ENCODE measurements around the gene DARS2.

Gene DARS2

DNA sequence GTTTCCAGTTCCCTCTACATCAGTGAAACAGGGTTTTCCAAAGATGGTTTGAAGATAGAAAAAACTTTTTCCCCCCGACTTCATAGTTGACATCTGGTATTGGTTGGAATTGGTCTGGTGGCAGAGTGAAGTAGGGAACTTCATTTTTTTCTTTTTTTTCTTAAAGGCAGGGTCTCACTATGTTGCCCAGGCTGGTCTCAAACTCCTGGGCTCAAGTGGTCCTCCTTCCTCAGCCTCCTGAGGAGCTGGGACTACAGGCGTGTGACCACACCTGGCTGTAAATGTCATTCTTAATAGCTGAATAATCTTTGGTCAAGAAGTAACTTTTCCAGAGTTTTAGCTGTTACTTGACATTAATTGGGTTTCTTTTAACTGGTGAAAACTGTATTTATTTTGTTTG lies 65.4 kb downstream of the DARS2 start:
- no peak for DNase-seq

DNA sequence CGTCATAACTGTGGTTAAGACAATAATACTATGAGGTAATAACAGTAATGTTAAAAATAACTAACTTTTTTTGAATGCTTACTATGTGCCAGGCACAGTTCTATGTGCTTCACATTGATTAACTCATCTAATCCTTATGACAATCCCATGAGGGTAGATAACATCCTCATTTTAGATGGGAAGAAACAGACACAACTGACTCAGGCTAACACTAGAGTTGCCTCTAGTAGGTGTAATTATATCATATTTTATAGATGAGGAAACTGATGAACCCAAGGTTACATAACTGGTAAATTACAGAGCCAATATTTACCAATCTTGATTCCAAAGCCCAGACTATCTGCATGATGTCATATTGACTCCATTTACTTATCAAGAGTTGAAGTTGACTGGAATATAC lies 69.1 kb downstream of the DARS2 start:
- DNase-seq, result no peak

DNA sequence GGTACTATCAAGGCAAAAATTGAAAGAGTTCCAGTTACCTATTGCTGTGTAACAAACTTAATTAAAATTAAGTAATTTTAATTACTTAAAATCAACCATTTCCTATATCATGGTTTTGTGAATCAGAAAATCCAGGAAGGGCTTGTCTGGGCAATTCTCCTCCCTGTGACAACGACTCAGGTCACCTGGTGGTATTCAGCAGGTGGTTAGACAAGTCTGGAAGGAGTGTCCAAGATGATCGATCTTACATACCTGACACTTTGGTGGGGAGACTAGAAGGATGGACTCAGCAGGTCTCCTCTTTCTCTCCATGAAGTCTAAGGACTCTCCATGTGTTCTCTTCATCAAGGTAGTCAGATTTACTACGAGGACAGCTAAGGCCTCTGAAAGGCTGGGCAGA lies 69.7 kb downstream of the DARS2 start:
- DNase-seq, result no peak

DNA sequence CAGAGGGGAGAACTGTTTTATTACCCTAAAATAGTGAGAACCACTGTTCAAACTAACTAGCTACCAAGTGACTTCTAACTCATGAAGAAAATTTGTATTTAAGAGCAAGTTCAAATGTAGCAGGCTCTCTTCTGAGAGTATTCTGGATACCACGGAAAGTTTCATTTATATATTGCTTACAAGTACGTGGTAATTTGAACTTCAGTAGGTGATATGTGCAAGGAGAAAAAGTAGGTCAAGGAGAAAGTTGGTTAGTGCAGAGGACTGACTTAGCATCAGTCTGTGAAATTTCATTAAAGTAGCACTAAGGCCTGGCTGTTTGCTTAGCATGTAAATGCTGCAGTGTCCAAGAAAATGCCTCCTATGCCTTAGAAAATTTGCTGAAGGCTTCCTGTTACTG lies 76.0 kb downstream of the DARS2 start:
- no peak for DNase-seq

DNA sequence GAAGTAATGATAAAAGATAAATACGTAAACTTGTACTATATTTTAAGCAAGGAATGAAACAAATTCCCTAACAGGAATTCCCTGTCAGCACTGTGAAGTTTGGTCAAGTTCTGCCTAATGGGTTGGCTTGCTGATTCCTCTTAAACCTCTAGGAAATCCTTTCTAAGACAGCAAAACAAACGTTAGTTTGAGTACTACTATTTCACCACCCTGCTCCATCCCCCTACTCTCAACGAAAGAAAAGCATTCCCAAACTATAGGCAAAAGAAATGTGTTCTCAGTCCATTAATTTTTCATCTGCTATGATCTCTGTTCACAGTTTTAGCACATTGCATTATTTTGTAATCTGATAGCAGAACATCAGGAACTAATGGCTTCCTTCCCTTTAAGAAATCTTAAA lies 76.5 kb downstream of the DARS2 start:
- no peak for DNase-seq

DNA sequence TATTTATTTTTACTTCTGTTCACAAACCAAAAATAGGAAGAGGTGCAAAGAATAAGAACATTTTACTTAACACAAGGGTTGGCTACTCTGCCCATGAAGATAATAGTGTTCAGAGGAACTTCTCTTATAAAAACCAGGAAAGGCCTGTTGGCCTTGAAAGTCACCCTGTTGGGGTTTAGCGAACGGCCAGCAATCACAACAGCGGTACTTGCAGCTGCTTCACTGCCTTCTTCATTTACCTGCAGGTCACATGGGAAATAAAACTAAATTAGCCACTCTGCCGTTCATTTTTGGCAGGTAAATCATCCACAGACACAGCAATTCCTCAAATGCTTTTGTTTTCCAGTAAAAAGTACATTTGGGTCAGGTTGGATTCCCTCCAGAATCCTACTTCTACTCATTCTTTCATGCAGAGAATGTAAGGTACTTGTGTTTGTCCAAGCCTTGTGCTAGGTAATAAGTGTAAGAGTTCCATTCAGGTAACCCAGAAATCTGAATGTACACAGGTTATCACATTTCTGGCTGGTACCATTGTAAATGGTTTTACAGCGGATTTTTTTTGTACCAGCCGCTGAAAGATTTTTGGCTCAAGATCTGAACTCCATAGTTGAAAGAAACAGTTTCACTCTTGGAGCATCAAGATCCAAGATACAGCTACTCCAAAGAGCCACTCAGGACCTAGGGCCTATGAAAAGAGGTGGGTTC lies 79.5 kb downstream of the DARS2 start:
- DNase-seq, result no peak

Data from cerebellar nuclear complex (tissue), 1 donor.